Stimulated activated CD4-positive, alpha-beta T cell treated with anti-CD3 and anti-CD28 coated beads, TNF-alpha, amount 100 ng/mL, for 24 hours (primary cell): ENCODE results near the gene IGSF10.
A peak's percentile ranks its signal among the peaks of the same experiment; 100 is the strongest.
"Not testable (repeated sequence)": the region's sequence is repeated elsewhere in the genome, so short reads cannot be mapped to it uniquely, and the experiment has no call there.

Experiments
- DNase-seq, 3 experiments: peaks; one replicate each; pipeline ENCODE4 v3.0.0-alpha.2; 2020; ENCODE audit warnings: low read depth in 3 of 3

Gene IGSF10, protein sequence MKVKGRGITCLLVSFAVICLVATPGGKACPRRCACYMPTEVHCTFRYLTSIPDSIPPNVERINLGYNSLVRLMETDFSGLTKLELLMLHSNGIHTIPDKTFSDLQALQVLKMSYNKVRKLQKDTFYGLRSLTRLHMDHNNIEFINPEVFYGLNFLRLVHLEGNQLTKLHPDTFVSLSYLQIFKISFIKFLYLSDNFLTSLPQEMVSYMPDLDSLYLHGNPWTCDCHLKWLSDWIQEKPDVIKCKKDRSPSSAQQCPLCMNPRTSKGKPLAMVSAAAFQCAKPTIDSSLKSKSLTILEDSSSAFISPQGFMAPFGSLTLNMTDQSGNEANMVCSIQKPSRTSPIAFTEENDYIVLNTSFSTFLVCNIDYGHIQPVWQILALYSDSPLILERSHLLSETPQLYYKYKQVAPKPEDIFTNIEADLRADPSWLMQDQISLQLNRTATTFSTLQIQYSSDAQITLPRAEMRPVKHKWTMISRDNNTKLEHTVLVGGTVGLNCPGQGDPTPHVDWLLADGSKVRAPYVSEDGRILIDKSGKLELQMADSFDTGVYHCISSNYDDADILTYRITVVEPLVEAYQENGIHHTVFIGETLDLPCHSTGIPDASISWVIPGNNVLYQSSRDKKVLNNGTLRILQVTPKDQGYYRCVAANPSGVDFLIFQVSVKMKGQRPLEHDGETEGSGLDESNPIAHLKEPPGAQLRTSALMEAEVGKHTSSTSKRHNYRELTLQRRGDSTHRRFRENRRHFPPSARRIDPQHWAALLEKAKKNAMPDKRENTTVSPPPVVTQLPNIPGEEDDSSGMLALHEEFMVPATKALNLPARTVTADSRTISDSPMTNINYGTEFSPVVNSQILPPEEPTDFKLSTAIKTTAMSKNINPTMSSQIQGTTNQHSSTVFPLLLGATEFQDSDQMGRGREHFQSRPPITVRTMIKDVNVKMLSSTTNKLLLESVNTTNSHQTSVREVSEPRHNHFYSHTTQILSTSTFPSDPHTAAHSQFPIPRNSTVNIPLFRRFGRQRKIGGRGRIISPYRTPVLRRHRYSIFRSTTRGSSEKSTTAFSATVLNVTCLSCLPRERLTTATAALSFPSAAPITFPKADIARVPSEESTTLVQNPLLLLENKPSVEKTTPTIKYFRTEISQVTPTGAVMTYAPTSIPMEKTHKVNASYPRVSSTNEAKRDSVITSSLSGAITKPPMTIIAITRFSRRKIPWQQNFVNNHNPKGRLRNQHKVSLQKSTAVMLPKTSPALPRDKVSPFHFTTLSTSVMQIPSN (N-terminal part only)

DNA sequence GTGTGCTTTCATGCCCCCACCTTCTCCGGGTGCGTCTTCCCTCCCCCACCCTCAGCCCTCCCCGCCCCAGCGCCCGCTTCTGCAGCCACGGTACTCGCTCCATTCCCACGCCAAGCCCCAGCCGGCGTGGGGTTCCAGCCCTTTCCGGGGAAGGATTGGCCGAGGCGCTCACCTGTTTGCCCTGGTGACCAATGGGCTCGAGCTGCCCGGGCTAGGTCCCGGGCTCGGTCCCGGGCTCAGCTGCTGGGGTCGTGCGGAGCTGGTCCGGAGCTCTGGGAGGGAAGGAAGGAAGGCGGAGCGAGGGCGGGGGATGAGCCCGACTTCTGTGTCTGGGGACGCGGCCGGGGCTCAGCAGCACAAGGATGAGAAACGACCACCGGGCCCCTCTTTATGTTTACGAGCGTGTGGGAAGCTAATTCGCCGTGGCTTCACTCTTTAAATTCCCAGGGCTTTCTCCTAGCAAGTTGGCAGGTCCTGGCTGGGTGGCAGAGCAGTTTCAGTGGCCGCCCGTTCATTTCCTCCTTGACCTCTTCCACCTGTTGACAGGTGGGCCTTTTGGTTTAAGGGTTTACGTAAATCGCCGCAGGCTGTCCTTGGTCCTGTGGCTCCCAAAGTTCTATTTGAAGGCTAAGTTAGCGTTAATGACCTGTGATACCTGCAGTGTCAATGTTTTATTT, at the start of gene IGSF10:
TSS of gene IGSF10 (minus strand) at position 288 of the 677 bp plus-strand sequence. CDS start 2,352 bp downstream, outside the sequence.
- DNase-seq, result no peak

DNA sequence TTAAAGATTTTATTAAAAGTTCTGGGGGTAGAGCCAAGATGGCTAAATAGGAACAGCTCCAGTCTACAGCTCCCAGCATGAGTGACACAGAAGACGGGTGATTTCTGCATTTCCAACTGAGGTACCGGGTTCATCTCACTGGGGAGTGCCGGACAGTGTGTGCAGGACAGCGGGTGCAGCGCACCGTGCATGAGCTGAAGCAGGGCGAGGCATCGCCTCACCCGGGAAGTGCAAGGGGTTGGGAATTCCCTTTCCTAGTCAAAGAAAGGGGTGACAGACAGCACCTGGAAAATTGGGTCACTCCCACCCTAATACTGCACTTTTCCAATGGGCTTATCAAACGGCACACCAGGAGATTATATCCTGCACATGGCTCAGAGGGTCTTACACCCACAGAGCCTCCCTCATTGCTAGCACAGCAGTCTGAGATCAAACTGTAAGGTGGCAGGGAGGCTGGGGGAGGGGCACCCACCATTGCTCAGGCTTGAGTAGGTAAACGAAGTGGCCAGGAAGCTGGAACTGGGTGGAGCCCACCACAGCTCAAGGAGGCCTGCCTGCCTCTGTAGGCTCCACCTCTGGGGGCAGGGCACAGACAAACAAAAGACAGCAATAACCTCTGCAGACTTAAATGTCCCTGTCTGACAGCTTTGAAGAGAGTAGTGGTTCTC, 48.7 kb upstream of the IGSF10 start:
- DNase-seq, result not testable (repeated sequence)

DNA sequence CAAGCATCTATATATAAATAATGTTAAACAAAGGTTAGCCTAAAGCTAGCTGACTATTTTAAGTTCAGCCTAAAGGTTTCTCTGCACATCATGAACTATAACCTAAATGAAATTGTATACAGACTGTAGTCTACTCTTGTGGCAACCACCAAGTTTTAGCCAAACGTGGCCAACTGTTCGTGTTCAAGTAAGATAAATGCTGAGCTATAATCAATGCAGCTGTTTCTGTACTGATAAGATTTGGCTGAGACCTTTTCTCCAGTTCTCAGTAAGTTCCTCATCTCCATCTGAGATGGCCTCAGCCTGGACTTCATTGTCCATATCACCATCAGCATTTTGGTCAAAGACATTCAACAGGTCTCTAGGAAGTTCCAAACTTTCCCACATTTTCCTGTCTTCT, 43.7 kb upstream of the IGSF10 start:
- DNase-seq, result no peak

DNA sequence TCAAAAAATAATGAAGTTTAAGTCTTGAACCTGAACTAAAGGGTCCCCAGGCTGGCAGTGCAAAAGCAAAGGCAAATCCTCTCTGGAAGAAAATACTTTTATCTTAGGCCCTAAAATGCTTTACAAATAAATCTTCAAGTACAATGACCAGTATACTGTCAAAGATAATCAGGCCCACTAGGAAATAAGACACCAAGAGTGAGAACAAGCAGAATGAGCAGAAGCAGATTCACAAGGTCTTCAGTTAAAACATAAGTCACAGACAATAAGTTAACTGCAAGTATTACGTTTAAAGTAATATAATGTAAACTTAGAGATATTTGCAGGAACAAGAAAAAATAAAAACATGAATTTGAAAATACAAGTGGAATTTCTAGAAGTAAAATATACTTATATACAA, 42.2 kb upstream of the IGSF10 start:
- no peak for DNase-seq

DNA sequence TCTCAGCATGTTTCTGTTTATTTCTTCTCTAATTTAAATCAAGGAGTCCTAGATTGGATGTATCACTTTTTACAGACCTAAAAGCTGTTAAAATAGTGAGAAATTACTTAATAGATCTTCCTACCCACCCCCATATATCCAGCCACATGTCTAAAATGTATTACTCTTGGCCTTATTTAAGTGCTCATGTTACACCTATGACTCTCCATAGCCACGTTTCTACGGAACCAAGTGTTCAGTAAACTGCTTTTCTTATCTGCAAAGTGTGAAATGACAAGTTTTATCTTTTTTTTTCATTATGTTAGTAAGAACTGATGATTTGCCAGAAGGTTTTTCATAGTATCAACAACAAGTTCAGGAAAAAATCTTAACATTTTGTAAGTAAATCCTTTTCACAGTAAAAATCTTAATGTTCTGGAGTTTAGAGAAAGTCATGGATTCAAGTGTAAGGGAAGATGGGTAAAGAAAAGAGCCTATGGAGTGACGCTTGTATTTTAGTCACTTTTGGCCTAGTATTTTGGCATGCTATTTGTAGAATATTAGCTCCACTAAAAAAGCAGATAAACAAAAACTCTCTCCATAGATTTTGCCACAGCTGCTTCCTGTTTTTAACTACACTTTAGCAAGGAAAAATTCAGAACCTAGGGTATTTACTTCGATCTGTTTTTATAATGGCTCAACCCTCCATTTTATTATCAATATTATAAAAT, 41.2 kb upstream of the IGSF10 start:
- DNase-seq, result no peak

DNA sequence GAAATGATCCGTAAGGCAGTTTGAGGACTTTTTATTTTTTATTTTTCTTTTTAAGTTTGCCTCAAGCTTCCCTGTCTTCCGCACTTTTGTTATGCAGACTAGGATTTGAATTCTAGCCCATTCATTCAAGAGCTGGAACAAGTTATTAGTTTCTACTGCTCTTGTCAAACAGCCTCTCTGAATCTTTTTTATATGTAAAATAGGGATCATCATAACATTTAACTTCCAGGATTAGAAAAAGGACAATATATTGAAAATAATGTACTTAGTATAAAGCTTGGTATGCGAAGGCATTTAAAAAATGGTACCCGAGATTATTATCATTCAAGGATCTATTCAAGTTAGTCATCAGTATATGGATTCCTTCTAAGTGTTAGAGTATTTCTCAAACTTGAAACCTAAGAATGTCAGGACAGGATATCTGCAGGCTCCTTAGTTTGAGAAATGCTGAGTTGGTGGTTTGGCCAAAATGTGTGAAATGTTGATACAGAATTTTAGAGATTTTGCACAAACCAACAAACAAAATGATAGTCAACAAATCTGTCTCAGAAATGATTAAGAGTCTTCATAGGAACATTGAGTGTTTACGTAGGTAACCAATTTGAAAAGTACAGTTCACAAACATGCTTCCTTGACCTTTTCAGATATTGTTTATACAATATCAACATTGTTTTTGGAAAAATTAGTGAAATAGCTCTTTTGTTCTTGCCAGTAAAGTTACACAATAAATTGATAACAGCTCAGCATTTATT, 40.5 kb upstream of the IGSF10 start:
- DNase-seq, result no peak

DNA sequence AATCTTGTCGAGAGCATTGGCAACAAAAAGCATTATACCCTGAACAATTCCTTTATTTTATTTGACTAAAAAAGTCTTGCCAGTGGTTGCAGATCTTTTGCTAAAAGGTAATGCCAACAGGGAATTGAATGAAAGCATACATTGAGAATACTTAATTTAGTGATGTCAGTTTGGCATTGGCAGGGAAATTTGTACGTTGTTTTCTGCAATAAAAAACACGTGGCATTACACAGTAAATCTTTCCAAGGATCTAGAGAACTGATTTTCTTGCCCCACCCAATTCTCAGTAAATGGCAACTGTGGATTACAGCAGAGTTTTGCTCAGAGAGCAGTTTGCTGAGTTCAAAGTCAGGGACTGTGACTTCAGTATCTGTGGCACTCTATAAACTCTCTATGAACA, 38.3 kb upstream of the IGSF10 start:
- no peak for DNase-seq

DNA sequence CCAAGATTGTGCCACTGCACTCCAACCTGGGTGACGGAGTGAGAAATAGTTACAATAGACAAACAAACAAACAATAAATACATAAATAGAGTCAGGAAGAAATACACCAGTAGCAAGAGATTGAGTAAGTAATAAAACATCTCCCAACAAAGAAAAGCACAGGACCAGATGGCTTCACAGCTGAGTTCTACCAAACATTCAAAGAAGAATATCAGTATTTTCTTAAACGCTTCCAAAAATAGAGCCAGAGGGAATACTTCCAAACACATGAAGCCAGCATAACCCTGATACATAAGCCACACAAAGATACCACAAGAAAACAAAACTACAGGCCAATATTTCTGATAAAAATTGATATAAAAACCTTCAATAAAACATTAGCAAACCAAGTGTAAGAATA, 30.7 kb upstream of the IGSF10 start:
- no peak for DNase-seq

DNA sequence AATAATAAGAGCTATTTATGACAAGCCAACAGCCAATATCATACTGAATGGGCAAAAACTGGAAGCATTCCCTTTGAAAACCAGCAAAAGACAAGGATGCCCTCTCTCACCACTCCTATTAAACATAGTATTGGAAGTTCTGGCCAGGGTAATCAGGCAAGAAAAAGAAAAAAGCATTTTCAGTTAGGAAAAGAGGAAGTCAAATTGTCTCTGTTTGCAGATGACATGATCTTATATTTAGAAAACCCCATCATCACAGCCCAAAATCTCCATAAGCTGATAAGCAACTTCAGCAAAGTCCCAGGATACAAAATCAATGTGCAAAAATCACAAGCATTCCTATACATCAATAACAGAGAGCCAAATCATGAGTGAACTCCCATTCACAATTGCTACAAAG, 27.0 kb upstream of the IGSF10 start:
- DNase-seq, result not testable (repeated sequence)

DNA sequence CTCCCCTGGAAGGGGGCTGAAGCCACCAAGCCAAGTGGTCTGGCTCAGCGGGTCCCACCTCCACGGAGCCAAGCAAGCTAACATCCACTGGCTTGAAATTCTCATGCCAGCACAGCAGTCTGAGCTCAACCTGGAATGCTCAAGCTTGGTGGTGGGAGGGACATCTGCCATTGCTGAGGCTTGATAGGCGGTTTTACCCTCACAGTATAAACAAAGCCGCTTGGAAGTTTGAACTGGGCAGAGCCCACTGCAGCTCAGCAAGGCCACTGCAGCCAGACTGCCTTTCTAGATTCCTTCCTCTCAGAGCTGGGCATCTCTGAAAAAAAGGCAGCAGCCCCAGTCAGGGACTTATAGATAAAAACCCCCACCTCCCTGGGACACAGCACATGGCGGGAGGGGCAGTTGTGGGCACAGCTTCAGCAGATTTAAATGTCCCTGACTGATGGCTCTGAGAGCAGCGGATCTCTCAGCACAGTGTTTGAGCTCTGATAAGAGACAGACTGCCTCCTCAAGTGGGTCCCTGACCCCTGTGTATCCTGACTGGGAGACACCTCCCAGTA, 23.2 kb upstream of the IGSF10 start:
- DNase-seq, result no peak

DNA sequence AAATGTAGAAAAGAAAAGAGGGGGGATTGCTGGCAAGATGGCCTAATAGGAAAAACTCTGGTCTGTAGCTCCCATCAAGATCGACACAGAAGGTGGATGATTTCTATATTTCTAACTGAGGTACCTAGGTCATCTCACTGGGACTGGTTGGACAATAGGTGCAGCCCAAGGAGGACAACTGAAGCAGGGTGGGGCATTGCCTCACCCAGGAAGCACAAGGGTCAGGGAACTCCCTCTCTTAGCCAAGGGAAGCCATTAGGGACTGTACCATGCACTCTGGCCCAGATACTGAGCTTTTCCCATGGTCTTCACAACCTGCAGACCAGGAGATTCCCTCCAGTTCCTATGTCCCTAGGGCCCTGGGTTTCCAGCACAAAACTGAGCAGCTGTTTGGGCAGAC, 22.6 kb upstream of the IGSF10 start:
- no peak for DNase-seq

DNA sequence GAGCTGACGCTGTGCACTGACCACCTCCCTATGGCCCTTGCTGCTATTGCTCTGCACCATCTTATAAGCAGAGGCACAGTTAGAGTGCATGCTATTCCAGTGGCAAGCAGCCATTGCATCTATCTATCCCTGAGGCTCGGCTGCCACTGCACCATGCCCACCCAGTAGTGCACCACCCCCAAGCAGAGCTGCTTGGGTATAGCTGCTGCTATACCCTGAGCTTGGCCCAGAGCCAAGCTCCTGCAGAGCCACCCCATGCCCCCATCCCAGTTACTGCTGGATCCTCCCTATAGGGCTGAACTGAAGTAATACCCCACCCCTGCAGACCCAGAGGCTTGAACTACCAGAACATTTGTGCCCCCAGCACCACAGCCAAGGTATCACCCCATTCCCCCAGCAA, 19.6 kb upstream of the IGSF10 start:
- no peak for DNase-seq

DNA sequence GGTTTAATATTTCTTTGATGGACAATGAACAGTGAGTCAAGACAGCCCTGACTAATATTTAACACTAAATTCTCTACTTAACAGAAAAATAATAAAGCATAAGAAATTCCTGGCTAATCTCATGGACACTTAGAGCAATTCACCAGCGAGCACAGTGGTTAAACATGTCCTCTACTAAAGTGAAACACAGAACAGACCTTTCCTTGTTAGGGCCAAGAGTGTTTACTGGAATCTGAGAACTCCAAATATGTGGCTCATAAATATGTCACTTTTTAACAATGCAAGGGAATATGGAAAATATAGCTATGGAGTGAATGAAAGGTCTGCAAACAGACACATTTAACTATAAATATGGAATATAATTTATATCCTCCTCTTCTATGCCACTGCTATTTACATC, 18.6 kb upstream of the IGSF10 start:
- DNase-seq, result no peak

DNA sequence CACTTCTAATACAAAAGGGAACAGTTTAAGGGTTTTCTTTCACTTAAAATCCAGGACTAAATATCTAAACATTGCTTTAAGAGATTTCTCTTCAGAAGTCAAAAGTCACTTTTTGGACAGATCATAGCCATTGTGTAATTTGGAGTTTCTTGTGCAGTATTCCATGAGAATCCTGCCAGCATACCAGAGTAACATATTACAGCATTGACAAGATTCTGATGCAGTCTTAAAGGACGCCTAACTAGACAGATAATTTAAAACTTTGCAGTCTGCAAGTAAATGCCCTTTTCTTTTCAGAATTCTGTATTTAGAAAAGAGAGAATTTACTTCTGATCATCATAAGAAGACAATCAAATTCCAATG, 17.5 kb upstream of the IGSF10 start:
- no peak for DNase-seq

DNA sequence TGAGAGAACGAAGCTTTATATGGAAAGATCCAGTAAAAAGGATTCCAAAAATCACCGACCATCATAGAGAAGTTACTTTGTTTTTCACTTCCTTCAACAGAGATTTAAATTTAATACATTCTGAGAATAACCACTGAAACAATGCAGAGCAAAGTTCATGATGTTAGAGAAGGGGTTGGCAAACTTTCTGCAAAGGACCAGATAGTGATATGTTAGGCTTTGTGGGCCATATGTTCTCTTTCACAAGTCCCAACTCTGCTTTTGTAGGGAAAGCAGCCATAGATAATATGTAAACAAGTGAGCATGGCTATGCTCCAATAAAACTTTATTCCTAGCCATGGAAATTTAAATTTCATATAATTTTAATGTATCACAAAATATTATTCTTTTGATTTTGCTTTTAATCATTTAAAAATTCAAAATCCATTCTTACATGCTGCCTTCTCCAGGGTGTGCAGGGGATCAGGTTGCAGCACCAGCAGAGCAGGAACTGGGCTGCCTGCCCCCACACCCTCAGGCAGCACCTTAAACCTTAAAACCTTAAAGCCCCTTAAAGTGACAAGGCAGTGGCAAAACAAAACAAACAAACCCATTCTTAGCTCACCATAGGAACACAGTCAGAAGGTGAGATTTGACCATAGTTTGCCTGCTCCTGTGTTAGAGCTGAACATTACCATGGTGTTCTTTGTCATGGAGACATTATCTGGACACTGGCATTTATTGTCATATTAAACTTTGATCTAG, 16.9 kb upstream of the IGSF10 start:
- DNase-seq, result no peak

DNA sequence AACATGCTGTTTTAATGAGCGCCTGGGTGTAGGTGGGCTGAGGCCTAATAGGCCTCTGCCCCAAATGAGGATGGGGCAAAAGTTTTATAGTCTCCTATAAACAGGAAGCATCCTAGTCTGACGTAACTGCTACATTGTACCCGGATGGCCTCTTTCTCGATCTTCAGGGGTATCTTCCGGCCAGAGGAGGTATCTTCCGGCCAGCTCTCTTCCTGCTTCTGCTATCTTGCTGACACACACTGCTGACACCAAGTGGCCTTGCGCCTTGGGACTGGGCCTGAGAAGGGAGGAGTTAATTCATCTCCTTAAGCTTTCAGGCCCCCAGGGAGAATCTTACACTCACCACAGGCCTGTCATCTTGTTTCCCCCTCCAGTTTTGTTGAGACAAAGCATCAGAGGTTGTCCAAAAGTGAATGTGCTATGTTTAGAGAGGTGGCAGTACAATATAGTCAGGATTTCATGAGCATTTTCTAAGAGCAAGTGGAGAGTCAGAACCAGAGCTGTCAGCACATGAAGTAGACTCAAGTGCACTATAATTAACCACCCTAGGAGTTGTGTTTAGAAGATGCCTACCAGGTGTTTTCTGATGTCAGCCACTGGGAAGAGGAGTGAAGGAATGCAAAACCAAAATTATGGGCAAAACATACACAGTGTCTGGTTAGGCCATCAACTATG, 15.6 kb upstream of the IGSF10 start:
- DNase-seq, result no peak

DNA sequence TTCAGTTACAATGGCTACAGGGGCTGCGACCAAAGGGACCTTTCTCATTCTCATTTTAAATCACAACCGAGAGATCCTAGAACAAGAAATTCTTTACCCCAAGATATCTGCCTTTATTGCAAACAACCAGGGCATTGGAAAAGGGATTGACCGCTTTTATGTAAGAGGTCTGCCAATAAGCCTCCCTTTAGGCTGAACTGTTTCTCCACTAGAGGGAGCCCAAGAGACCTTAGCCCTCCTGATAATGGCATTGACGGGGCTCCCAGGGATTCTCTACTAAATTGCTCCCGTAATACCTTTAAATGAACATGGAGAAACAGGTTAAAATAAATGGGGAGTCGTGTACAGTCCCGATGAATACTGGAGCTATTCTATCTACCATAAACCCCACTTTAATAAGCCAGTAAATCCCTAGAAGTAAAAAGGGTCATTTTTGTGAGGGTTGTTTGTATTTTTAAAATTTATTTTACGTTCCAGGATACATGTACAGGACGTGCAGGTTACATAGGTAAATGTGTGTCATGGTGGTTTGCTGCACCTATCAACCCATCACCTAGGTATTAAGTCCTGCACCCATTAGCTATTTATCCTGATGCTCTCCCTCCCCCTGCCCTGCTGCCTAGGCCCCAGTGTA, 7.5 kb upstream of the IGSF10 start:
- peak in 1 of 3 experiments; percentile 19 for DNase-seq

DNA sequence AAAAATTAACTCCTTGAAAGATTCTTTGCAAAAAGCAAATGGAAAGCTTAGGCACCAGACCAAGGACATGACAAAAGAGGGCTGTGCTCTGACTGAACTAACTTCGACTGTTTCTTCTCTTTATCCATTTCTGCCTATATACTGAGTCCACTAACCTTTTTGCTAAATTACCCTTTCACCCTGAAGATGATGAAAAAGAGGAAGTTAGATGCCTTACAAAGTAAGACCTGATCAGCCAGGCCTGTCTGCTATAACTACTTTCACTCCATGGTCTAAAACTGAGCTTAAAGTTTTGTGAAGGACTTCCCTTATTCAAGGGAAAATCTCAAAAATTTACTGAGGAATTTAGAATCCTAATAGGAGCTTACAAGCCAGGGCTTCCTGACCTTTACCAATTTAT, 6.2 kb upstream of the IGSF10 start:
- no peak for DNase-seq
